ENCODE results near the gene ALOX15. TPM values are rescaled to one million over a fixed set of nuclear protein-coding genes. Genes with fewer than 3 reads are reported as not detected.

The ALOX15 gene
- total RNA-seq, 1 experiment from 2014 or later: 0.31 TPM

DNA sequence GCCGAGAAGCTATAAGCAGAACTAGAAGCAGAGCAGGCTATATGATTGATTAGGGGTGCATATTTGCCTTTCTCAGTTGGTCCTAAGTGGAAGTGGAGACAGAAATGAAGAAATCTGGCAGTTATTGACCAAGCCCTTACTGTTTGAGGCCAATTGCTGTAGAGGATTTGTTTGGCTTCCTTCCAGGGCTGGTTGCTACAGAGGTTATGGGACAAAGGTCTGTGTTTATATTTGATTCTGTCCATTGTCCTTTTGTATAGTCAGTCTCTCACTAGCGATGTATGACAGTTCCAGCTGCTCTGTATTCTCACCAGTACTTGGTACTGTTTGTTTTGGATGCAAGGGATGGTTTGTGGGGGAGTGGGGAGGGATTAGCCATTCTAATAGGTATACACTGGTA is 7.3 kb upstream of the ALOX15 start:
- no peak overlapping the region for H3K23ac ChIP-seq (ENCODE audit: insufficient read length, low read depth, low read length)
- no peaks in the 10 kb centered on the region for H3K23me2 ChIP-seq (ENCODE audit: insufficient read length, low read depth, low read length, poor library complexity, severe bottlenecking)
- H2AFZ ChIP-seq (ENCODE audit: low read length): no peak overlapping the region
- H3K18ac ChIP-seq (ENCODE audit: insufficient read length, low read depth, low read length): no peak overlapping the region
- H3K9me3 ChIP-seq (ENCODE audit: control insufficient read depth, low read depth, low read length): no peaks in the 10 kb centered on the region
- H3K4me3 Mint-ChIP-seq: no peak overlapping the region
- no peak overlapping the region for H2BK20ac ChIP-seq (ENCODE audit: low read depth, low read length, poor library complexity, severe bottlenecking)
- peaks cover 6% of the 10 kb centered on the region in 2 experiments for H3K4me1 Mint-ChIP-seq
- no peak overlapping the region for H2BK12ac ChIP-seq (ENCODE audit: insufficient read length, low read depth, low read length)
- H2BK15ac ChIP-seq (ENCODE audit: low read depth, low read length): no peak overlapping the region
- H3T11ph ChIP-seq (ENCODE audit: low read length): no peak overlapping the region
- H3K27ac ChIP-seq (ENCODE audit: insufficient read length, low read depth, low read length): no peak overlapping the region
- H3K56ac ChIP-seq (ENCODE audit: insufficient read length, low read depth, low read length): no peak overlapping the region
- H3K27ac Mint-ChIP-seq: no peak overlapping the region
- H3K9me3 Mint-ChIP-seq: no peaks in the 10 kb centered on the region
- H4K5ac ChIP-seq (ENCODE audit: insufficient read length, low read depth, low read length): no peak overlapping the region
- no peak overlapping the region for H3K9ac ChIP-seq (ENCODE audit: extremely low read depth, insufficient read length, low read length)
- no peaks in the 10 kb centered on the region for H4K20me1 ChIP-seq (ENCODE audit: control insufficient read depth, insufficient read depth, insufficient read length)
- H3K4me1 ChIP-seq (ENCODE audit: insufficient read depth, low read length): peaks cover 3% of the 10 kb centered on the region; the same call in 1 of the 2 replicates
- H3K14ac ChIP-seq (ENCODE audit: insufficient read depth, low read length): no peak overlapping the region
- H2BK5ac ChIP-seq (ENCODE audit: insufficient read length, low read length): no peak overlapping the region
- H3K4ac ChIP-seq (ENCODE audit: low read depth, low read length): no peak overlapping the region
- no peak overlapping the region for H2AK5ac ChIP-seq (ENCODE audit: insufficient read length, low read length)
- no CpG with 5 or more reads among the region's 2 CpGs for WGBS (ENCODE audit: extremely low coverage, insufficient read length, low lambda C conversion rate)
- no peaks in the 10 kb centered on the region; the same call in 1 of the 2 replicates for H3K27me3 ChIP-seq (ENCODE audit: insufficient read depth, low read length)
- no peaks in the 10 kb centered on the region for H3K79me2 ChIP-seq (ENCODE audit: insufficient read depth, low read length)
- H3K36me3 Mint-ChIP-seq (ENCODE audit: insufficient read depth in 1 of 3, low read depth in 3 of 3): no peaks in the 10 kb centered on the region
- H3K27me3 Mint-ChIP-seq (ENCODE audit: low read depth): peaks cover 44% of the 10 kb centered on the region
- TF ChIP-seq, protein P1, sequence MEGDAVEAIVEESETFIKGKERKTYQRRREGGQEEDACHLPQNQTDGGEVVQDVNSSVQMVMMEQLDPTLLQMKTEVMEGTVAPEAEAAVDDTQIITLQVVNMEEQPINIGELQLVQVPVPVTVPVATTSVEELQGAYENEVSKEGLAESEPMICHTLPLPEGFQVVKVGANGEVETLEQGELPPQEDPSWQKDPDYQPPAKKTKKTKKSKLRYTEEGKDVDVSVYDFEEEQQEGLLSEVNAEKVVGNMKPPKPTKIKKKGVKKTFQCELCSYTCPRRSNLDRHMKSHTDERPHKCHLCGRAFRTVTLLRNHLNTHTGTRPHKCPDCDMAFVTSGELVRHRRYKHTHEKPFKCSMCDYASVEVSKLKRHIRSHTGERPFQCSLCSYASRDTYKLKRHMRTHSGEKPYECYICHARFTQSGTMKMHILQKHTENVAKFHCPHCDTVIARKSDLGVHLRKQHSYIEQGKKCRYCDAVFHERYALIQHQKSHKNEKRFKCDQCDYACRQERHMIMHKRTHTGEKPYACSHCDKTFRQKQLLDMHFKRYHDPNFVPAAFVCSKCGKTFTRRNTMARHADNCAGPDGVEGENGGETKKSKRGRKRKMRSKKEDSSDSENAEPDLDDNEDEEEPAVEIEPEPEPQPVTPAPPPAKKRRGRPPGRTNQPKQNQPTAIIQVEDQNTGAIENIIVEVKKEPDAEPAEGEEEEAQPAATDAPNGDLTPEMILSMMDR (conservative IDR thresholded peaks at IDR 0.05): no peak
- H4K91ac ChIP-seq (ENCODE audit: insufficient read length, low read depth, low read length): no peak overlapping the region
- no peaks in the 10 kb centered on the region for H3K79me1 ChIP-seq (ENCODE audit: insufficient read depth, low read depth, low read length, poor library complexity, severe bottlenecking)
- no peak overlapping the region for H4K8ac ChIP-seq (replicated peaks; ENCODE audit: insufficient read length, low read depth, low read length)
- H3K4me2 ChIP-seq (ENCODE audit: insufficient read depth, insufficient read length, low read length): no peak overlapping the region
- no peak overlapping the region for H2BK120ac ChIP-seq (ENCODE audit: low read depth, low read length, poor library complexity, severe bottlenecking)
- DNase-seq: no peak
